Activated naive CD4-positive, alpha-beta T cell treated with anti-CD3 and anti-CD28 coated beads, Interleukin-2, amount 50 U/mL, for 72 hours (primary cell): ENCODE results near the gene RBMY1F. TPM values are rescaled to one million over a fixed set of nuclear protein-coding genes. Genes with fewer than 3 reads are reported as not detected.
"Not testable (repeated sequence)": the region's sequence is repeated elsewhere in the genome, so short reads cannot be mapped to it uniquely, and the experiment has no call there.

ENCODE experiments used
- ATAC-seq, 2 donors: fragments of 150-1000 bp; cut with Tn5 transposase; 2 replicates each; pipeline ENCODE4 v1.10.0; 2021; ENCODE audit warnings: mild to moderate bottlenecking in 2 of 2, moderate library complexity in 2 of 2
- DNase-seq, 2 donors: peaks; one replicate each; pipeline ENCODE4 v3.0.0; 2021 to 2022; ENCODE audit warnings: low spot score in 2 of 2
- H3K27ac Mint-ChIP-seq, 2 donors: one replicate each; pipeline ENCODE4 v1.8.0; 2022; ENCODE audit warnings: mild to moderate bottlenecking in 2 of 2, mixed read lengths in 2 of 2
- H3K36me3 Mint-ChIP-seq, 2 donors: one replicate each; pipeline ENCODE4 v1.8.0; 2022; ENCODE audit warnings: mixed read lengths in 2 of 2
- H3K9me3 Mint-ChIP-seq, 2 donors: one replicate each; pipeline ENCODE4 v1.8.0; 2022; ENCODE audit warnings: mixed read lengths in 2 of 2
- total RNA-seq, 2 donors: library from RNA; stranded (reverse); gene quantifications; one replicate each; pipeline ENCODE4 v1.2.3, GENCODE V29; 2022

The RBMY1F gene
- total RNA-seq: not detected

DNA sequence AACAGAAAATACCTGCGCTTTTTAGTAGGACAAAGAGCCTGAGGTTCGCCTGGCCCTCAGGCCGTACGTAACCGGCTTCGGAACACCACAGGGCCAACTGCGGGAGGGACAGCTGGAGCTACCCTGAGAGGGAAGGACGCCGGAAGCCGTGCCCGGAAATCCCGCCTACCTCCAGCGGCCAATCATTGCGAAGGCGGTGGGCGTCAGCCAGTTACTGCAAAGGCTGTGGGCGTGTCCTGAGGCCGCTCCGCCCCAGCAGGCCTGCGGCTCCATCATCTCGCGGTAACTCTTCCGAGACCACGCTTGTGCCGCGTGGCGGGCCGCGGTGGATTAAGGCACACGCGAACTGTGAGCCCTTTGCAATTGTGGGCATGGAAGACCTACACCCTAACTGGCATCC is at the start of gene RBMY1F:
RBMY1F (minus strand) TSS at position 101 of the 400 bp plus-strand sequence. CDS start 1,954 bp downstream, outside the sequence.
- not testable (repeated sequence) for DNase-seq, H3K36me3 Mint-ChIP-seq, H3K27ac Mint-ChIP-seq, H3K9me3 Mint-ChIP-seq, ATAC-seq

DNA sequence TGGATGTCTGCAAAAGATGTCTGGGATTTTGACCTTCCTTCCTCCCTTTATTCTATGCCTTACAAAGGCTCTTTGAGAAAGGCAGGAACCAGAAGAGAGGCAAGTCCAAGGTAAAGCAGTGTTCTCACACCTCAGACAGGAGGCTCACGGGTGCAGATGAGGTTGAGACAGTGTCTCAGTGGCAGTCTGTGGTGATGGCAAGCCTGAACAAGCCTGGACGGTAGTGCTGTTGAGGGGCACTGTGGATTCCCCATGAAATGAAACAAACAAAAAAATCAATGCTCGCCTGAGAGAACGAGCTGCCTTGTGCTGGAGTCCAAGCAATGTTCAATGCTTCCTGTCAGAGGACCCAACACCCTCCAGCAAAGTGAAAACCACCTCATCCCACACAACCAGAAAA is 31.6 kb downstream of the RBMY1F start:
- not testable (repeated sequence) for H3K36me3 Mint-ChIP-seq, H3K27ac Mint-ChIP-seq, DNase-seq, ATAC-seq, H3K9me3 Mint-ChIP-seq

DNA sequence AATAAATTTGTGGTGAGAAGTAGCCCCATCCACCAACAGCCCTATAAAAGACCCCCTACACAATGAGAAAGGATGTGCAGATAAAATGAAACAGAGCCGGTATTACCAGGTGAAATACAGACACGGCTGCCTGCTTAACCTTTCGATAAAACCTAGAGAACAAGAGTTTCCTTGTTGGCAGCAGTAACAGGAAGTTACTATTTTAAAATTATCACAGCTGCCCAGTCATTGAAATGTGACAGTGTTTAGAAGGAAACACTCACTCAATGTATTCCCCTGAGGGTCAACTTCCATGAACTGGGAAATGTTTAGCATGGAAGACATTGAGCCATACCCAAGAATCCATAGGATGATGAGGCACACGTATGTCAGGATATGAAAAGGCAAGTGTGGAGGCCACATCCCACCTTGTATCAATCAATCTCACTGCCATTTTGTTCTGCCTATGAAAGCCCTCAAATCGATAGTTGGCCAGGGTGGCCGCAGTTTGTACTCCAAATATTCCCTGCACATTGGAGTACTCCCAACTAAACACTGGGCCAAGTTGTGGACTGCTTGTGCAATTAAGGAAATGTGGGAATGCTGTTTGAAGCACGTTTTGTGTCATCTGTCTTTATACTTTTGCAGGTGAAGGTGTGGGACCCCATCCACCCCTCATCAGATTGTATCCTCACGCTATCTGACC is 41.6 kb downstream of the RBMY1F start:
- not testable (repeated sequence) for H3K9me3 Mint-ChIP-seq, DNase-seq

DNA sequence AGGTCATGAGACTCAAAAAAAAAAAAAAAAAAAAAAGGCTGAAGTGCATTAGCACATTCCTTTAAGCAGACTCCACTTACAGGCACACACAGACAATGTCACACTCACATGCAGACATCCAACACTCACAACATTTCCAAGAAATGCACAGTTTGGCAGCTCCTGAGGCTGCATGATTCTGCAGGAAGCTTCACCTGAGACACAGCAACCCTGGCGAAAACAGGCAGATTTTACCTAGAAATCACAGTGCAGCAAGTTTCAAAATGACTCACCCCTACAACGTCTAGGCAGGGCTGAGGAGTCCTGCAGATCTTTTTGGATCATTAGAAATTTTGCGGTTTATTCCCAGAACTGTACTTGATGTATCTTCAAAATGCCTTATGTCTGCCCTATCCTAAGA is 48.0 kb downstream of the RBMY1F start:
- not testable (repeated sequence) for H3K27ac Mint-ChIP-seq, H3K9me3 Mint-ChIP-seq, DNase-seq, H3K36me3 Mint-ChIP-seq, ATAC-seq

More for the DNA sequence above, 41.6 kb downstream of the RBMY1F start:
- not testable (repeated sequence) for ATAC-seq, H3K36me3 Mint-ChIP-seq, H3K27ac Mint-ChIP-seq

- DNase-seq, H3K36me3 Mint-ChIP-seq, H3K27ac Mint-ChIP-seq: not testable (repeated sequence)
These were observed 52.2 kb downstream of the RBMY1F start for GRCh38 chrY:22130494-22130893.

More at GRCh38 chrY:22130494-22130893, 52.2 kb downstream of the RBMY1F start:
- ATAC-seq, H3K9me3 Mint-ChIP-seq: not testable (repeated sequence)

Other genes with a start within 250 kb of the RBMY1F start
- not detected for gene RBMY1J, start 220.5 kb upstream of the RBMY1F start, total RNA-seq